Measurements from ENCODE around the gene SETD2. TPM values are rescaled to one million over a fixed set of nuclear protein-coding genes. Genes with fewer than 3 reads are reported as not detected.

SETD2 gene
- total and polyA plus RNA-seq, 2 experiments from 2014 or later: 11.9 to 37.8 TPM

GRCh38 chr3:47108546-47108945 lies 55.4 kb downstream of the SETD2 start:
- DNase-seq (ENCODE audit: low spot score): no peak
- no peaks in the 10 kb centered on the region for H3K36me3 ChIP-seq (replicated peaks; ENCODE audit: insufficient read depth, low read depth)
- peaks cover 30% of the 10 kb centered on the region for H3K79me2 ChIP-seq
- no peaks in the 10 kb centered on the region for H3K4me1 ChIP-seq (ENCODE audit: insufficient read depth)
- TF ChIP-seq EZH2 (IDR thresholded peaks at IDR 0.05; ENCODE audit: borderline replicate concordance) (no peak), CTCF (IDR thresholded peaks at IDR 0.05; ENCODE audit: poor library complexity) (no peak), EZH2phosphoT487 (IDR thresholded peaks at IDR 0.05; ENCODE audit: low read depth, severe bottlenecking, unreplicated experiment) (no peak)
- H3K4me2 ChIP-seq: no peak overlapping the region
- H4K20me1 ChIP-seq (ENCODE audit: insufficient read depth, poor library complexity, severe bottlenecking): no peaks in the 10 kb centered on the region
- H3K9me2 ChIP-seq (replicated peaks; ENCODE audit: insufficient read depth): no peaks in the 10 kb centered on the region
- H2AFZ ChIP-seq: no peak overlapping the region
- H3K9me3 ChIP-seq (ENCODE audit: low read depth): no peaks in the 10 kb centered on the region
- H3K27me3 ChIP-seq: no peaks in the 10 kb centered on the region
- H3K4me3 ChIP-seq: no peak overlapping the region
- no peak overlapping the region for H3K27ac ChIP-seq
- WGBS (ENCODE audit: low lambda C conversion rate, missing lambda C conversion rate): 89% methylated on average over 1 of the region's 1 CpG

GRCh38 chr3:47104259-47104658 lies 59.7 kb downstream of the SETD2 start:
- Histone ChIP-seq H3K4me3 (no peak overlapping the region), H3K79me2 (peaks cover 20% of the 10 kb centered on the region), H3K27ac (no peak overlapping the region), H3K4me1 (ENCODE audit: insufficient read depth) (peaks cover 10% of the 10 kb centered on the region), H4K20me1 (ENCODE audit: insufficient read depth, poor library complexity, severe bottlenecking) (no peaks in the 10 kb centered on the region), H3K9me3 (ENCODE audit: low read depth) (no peaks in the 10 kb centered on the region), H3K27me3 (no peaks in the 10 kb centered on the region), H3K36me3 (replicated peaks; ENCODE audit: insufficient read depth, low read depth) (no peaks in the 10 kb centered on the region), H3K4me2 (no peak overlapping the region), H3K9me2 (replicated peaks; ENCODE audit: insufficient read depth) (no peaks in the 10 kb centered on the region), H2AFZ (no peak overlapping the region)
- TF ChIP-seq EZH2 (IDR thresholded peaks at IDR 0.05; ENCODE audit: borderline replicate concordance) (no peak), CTCF (IDR thresholded peaks at IDR 0.05; ENCODE audit: poor library complexity) (no peak), EZH2phosphoT487 (IDR thresholded peaks at IDR 0.05; ENCODE audit: low read depth, severe bottlenecking, unreplicated experiment) (no peak)
- no peak for DNase-seq (ENCODE audit: low spot score)

- no peak overlapping the region for H3K4me3 ChIP-seq
- H3K9me3 ChIP-seq (ENCODE audit: low read depth): no peaks in the 10 kb centered on the region
- H3K9me2 ChIP-seq (replicated peaks; ENCODE audit: insufficient read depth): no peaks in the 10 kb centered on the region
- no peak overlapping the region for H3K27ac ChIP-seq
- H3K27me3 ChIP-seq: no peaks in the 10 kb centered on the region
- no peak overlapping the region for H3K4me2 ChIP-seq
- 79% methylated on average over 2 of the region's 2 CpGs for WGBS (ENCODE audit: low lambda C conversion rate, missing lambda C conversion rate)
- no peak overlapping the region for H2AFZ ChIP-seq
- no peak for DNase-seq (ENCODE audit: low spot score)
- no peaks in the 10 kb centered on the region for H3K36me3 ChIP-seq (replicated peaks; ENCODE audit: insufficient read depth, low read depth)
- H3K79me2 ChIP-seq: peaks cover 23% of the 10 kb centered on the region
- H4K20me1 ChIP-seq (ENCODE audit: insufficient read depth, poor library complexity, severe bottlenecking): no peaks in the 10 kb centered on the region
- H3K4me1 ChIP-seq (ENCODE audit: insufficient read depth): peaks cover 10% of the 10 kb centered on the region
- TF ChIP-seq EZH2phosphoT487 (IDR thresholded peaks at IDR 0.05; ENCODE audit: low read depth, severe bottlenecking, unreplicated experiment): no peak
- no peak for TF ChIP-seq CTCF (IDR thresholded peaks at IDR 0.05; ENCODE audit: poor library complexity)
- no peak for TF ChIP-seq EZH2 (IDR thresholded peaks at IDR 0.05; ENCODE audit: borderline replicate concordance)
Observed at GRCh38 chr3:47103619-47104018, 60.3 kb downstream of the SETD2 start.

GRCh38 chr3:47102081-47102600 lies 61.8 kb downstream of the SETD2 start:
- Histone ChIP-seq H3K4me2 (no peak overlapping the region), H3K79me2 (peaks cover 26% of the 10 kb centered on the region), H2AFZ (no peak overlapping the region), H4K20me1 (ENCODE audit: insufficient read depth, poor library complexity, severe bottlenecking) (no peaks in the 10 kb centered on the region), H3K4me1 (ENCODE audit: insufficient read depth) (peaks cover 10% of the 10 kb centered on the region), H3K27ac (peak overlapping the region; percentile 50), H3K9me3 (ENCODE audit: low read depth) (no peaks in the 10 kb centered on the region), H3K27me3 (no peaks in the 10 kb centered on the region), H3K36me3 (replicated peaks; ENCODE audit: insufficient read depth, low read depth) (no peaks in the 10 kb centered on the region), H3K4me3 (no peak overlapping the region), H3K9me2 (replicated peaks; ENCODE audit: insufficient read depth) (no peaks in the 10 kb centered on the region)
- 90% methylated on average over 5 of the region's 6 CpGs for WGBS (ENCODE audit: low lambda C conversion rate, missing lambda C conversion rate)
- no peak for DNase-seq (ENCODE audit: low spot score)
- no peak for TF ChIP-seq CTCF (IDR thresholded peaks at IDR 0.05; ENCODE audit: poor library complexity)
- no peak for TF ChIP-seq EZH2 (IDR thresholded peaks at IDR 0.05; ENCODE audit: borderline replicate concordance)
- TF ChIP-seq EZH2phosphoT487 (IDR thresholded peaks at IDR 0.05; ENCODE audit: low read depth, severe bottlenecking, unreplicated experiment): no peak
